HepG2 (cell line): Measurements from ENCODE around the gene ERMARD. TPM values are rescaled to one million over a fixed set of nuclear protein-coding genes. Genes with fewer than 3 reads are reported as not detected.

Source experiments
- IKZF5 ChIP-seq: IDR thresholded peaks from 2 replicates; pipeline ENCODE4 v1.6.1; 2018; ENCODE audit warnings: missing genetic modification reagents, mild to moderate bottlenecking, missing compliant biosample characterization
- MYPOP ChIP-seq: sonication (generic); formaldehyde crosslinking; IDR thresholded peaks from 2 replicates; pipeline ENCODE4 v1.8.1; 2023; ENCODE audit warnings: mild to moderate bottlenecking, moderate library complexity, missing genetic modification reagents
- RNF2 ChIP-seq: fragments of 450-650 bp; conservative IDR thresholded peaks from 2 replicates; pipeline ENCODE4 v1.6.1; 2016; ENCODE audit warnings: low read depth
- ZBTB14 ChIP-seq: sonication (generic); formaldehyde crosslinking; IDR thresholded peaks from 2 replicates; pipeline ENCODE4 v1.4.0; 2020; ENCODE audit warnings: missing genetic modification reagents
- ZBTB49 ChIP-seq: sonication (generic); formaldehyde crosslinking; IDR thresholded peaks from 2 replicates; pipeline ENCODE4 v1.4.0; 2020; ENCODE audit warnings: missing genetic modification reagents, borderline replicate concordance
- ZFP82 ChIP-seq: sonication (generic); formaldehyde crosslinking; IDR thresholded peaks from 2 replicates; pipeline ENCODE4 v1.5.1; 2020; ENCODE audit warnings: mild to moderate bottlenecking, missing genetic modification reagents, borderline replicate concordance
- ZNF383 ChIP-seq: sonication (generic); formaldehyde crosslinking; IDR thresholded peaks from 2 replicates; pipeline ENCODE4 v1.4.0; 2020; ENCODE audit warnings: missing genetic modification reagents, mild to moderate bottlenecking, borderline replicate concordance
- ZNF501 ChIP-seq: sonication (generic); formaldehyde crosslinking; IDR thresholded peaks from 2 replicates; pipeline ENCODE4 v1.5.1; 2020; ENCODE audit warnings: mild to moderate bottlenecking, moderate library complexity, missing genetic modification reagents
- ZNF512B ChIP-seq: sonication (generic); formaldehyde crosslinking; IDR thresholded peaks from 2 replicates; pipeline ENCODE4 v1.5.1; 2020; ENCODE audit warnings: missing genetic modification reagents, mild to moderate bottlenecking, borderline replicate concordance
- ZNF7 ChIP-seq: IDR thresholded peaks from 2 replicates; pipeline ENCODE4 v1.6.1; 2016; ENCODE audit warnings: missing biosample characterization, missing genetic modification reagents
- ZNF749 ChIP-seq: sonication (generic); formaldehyde crosslinking; IDR thresholded peaks from 2 replicates; pipeline ENCODE4 v1.8.0; 2022; ENCODE audit warnings: mild to moderate bottlenecking, missing genetic modification reagents, moderate library complexity, borderline replicate concordance
- ZNF790 ChIP-seq: sonication (generic); formaldehyde crosslinking; IDR thresholded peaks from 2 replicates; pipeline ENCODE4 v1.8.0; 2022; ENCODE audit warnings: missing genetic modification reagents, mild to moderate bottlenecking, borderline replicate concordance
- polyA plus RNA-seq, 8 experiments: library from polyadenylated mRNA; depleted of rRNA in 3 of 8; stranded (reverse) in 7 of 8; unstranded in 1 of 8; fragments of >200 nt; fragmentation: Illumina TruSeq in 4 of 8; extraction: Trizol in 4 of 8; gene quantifications; 2 replicates each; pipeline versions ENCODE4 v1.2.1 to v1.2.3, GENCODE V29; 2011 to 2016; ENCODE audit warnings: low read depth in 4 of 8, missing spikeins in 1 of 8, mixed read lengths in 1 of 8; ENCODE audit not compliant: insufficient read depth in 1 of 8
- total RNA-seq, 5 experiments: library from RNA; depleted of rRNA; stranded (reverse); fragments of >200 nt; fragmentation: Illumina TruSeq; extraction: Trizol; gene quantifications; 2 replicates each; pipeline ENCODE4 v1.2.3, GENCODE V29; 2016; ENCODE audit warnings: low read depth in 1 of 5
- TF ChIP-seq, protein P1 (sequence below): sonication (generic); formaldehyde crosslinking; IDR thresholded peaks from 2 replicates; pipeline ENCODE4 v1.4.0; 2020; ENCODE audit warnings: mild to moderate bottlenecking, missing genetic modification reagents

Gene ERMARD
- total and polyA plus RNA-seq, 2 of the 13 experiments (the other 11 are each of a cell fraction or from before 2014, with no cell fraction given) = 8.8 to 10.7 TPM

- no peak for TF ChIP-seq ZBTB49 (CRISPR knock-in tag)
- no peak; the same call in 1 of the 2 replicates for TF ChIP-seq IKZF5 (CRISPR knock-in tag)
- TF ChIP-seq RNF2 = peak; percentile 84; the same call in 1 of the 2 replicates
- TF ChIP-seq ZNF790 (CRISPR knock-in tag) = peak; percentile 78; the same call in 1 of the 2 replicates
- peak; percentile 18; the same call in 1 of the 2 replicates for TF ChIP-seq ZNF512B (CRISPR knock-in tag)
- TF ChIP-seq, protein P1, sequence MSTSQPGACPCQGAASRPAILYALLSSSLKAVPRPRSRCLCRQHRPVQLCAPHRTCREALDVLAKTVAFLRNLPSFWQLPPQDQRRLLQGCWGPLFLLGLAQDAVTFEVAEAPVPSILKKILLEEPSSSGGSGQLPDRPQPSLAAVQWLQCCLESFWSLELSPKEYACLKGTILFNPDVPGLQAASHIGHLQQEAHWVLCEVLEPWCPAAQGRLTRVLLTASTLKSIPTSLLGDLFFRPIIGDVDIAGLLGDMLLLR (CRISPR knock-in tag) = peak; percentile 81
- TF ChIP-seq ZNF383 (CRISPR knock-in tag) = no peak; the same call in 1 of the 2 replicates
- TF ChIP-seq MYPOP (CRISPR knock-in tag) = peak; percentile 67; the same call in 1 of the 2 replicates
- no peak for TF ChIP-seq ZNF7 (CRISPR knock-in tag)
- TF ChIP-seq ZFP82 = no peak
- peak; percentile 98 for TF ChIP-seq ZNF501 (CRISPR knock-in tag)
- TF ChIP-seq ZBTB14 = no peak
- TF ChIP-seq ZNF749 (CRISPR knock-in tag) = peak; percentile 87; the same call in 1 of the 2 replicates
Measured at GRCh38 chr6:169789944-169790927, 38.8 kb downstream of the ERMARD start (continued).
